Pancreas (tissue), 10 donors: ENCODE results near the gene SORCS3. TPM values are rescaled to one million over a fixed set of nuclear protein-coding genes. Genes with fewer than 3 reads are reported as not detected.

Experiments used
- ATAC-seq, 4 donors: fragments of 200-7000 bp; cut with Tn5 transposase; one replicate each; pipeline versions ENCODE4 v1.8.0 to v1.9.1; 2020; ENCODE audit warnings: mild to moderate bottlenecking in 4 of 4, moderate library complexity in 4 of 4
- DNase-seq, 6 donors: peaks; one replicate each; pipeline ENCODE4 v3.0.0-alpha.2; 2020
- FAIRE-seq: peaks from 2 replicates; lab custom pipeline; 2012; peaks lifted over from hg19 to GRCh38; lab: Jason Lieb, UNC
- H3K27ac ChIP-seq, 4 donors: fragments of 200-600 bp; sonication (generic); 1 replicate in 3 of 4; 2 replicates in 1 of 4; pipeline versions ENCODE4 v1.5.0 to v1.8.0; 2020
- H3K27me3 ChIP-seq, 4 donors: fragments of 200-600 bp; one replicate each; pipeline ENCODE4 v1.8.0; 2021
- H3K36me3 ChIP-seq, 3 donors: fragments of 200-600 bp; sonication (generic) in 1 of 3; one replicate each; pipeline versions ENCODE4 v1.5.0 to v1.8.0; 2020 to 2021
- H3K4me1 ChIP-seq, 3 donors: fragments of 200-600 bp; one replicate each; pipeline ENCODE4 v1.8.0; 2021
- H3K4me3 ChIP-seq, 4 donors: fragments of 200-600 bp; sonication (generic) in 2 of 4; one replicate each; pipeline versions ENCODE4 v1.5.0 to v1.8.0; 2020 to 2021
- H3K9me3 ChIP-seq, 4 donors: fragments of 200-600 bp; one replicate each; pipeline ENCODE4 v1.8.0; 2021
- CTCF ChIP-seq, 4 donors: fragments of 200-600 bp; sonication (generic) in 3 of 4; IDR thresholded peaks; one replicate each; pipeline versions ENCODE4 v1.5.0 to v1.8.0; 2021; ENCODE audit warnings: antibody characterized with exemption in 4 of 4
- WGBS, 2 donors: extraction: QIAGEN DNeasy Blood & Tissue Kit; methylation state at CpG; one replicate each; pipeline ENCODE4 v1.1.7; 2013; 5-methylcytosine and 5-hydroxymethylcytosine counted together
- intact Hi-C, 3 donors: fragments of 100-400 bp; cut with DNase I; formaldehyde crosslinking; loops; one replicate each; pipeline versions ENCODE4 v1.11.1 to v1.14.2; 2022
- polyA plus RNA-seq, 2 donors: library from polyadenylated mRNA; stranded (reverse); fragments of 200-250 nt; gene quantifications; one replicate each; pipeline ENCODE4 v1.2.3, GENCODE V29; 2013
- total RNA-seq, 6 donors: library from RNA; stranded (reverse); fragmentation: NEBNext Ultra II Directional in 4 of 6; extraction: Animal tissue kit (Norgen Biotek cat#: 25700) in 4 of 6; gene quantifications; one replicate each; pipeline versions ENCODE4 v1.2.1 to v1.2.4, GENCODE V29; 2021 to 2023
- donor health status: healthy with polysubstance abuse.
- donor health status: DM: no; HTN: no; CAD: no; lungs with moderate emphysema.
- donor health status: DM: no; HTN: no; CAD: no.
- donor health status: control.
- donor health status: control.
- donor health status: Bipolar disorder and iron deficiency.
- donor health status: DM: yes; HTN: yes; CAD: no.
- donor health status: DM: no; HTN: no; CAD: no.
- donor health status: DM: no; HTN: no; CAD: no.
- donor health status: DM: yes; HTN: yes; CAD: no.

The SORCS3 gene
- total and polyA plus RNA-seq, 8 donors = 0.02 TPM; not detected in 7

GRCh38 chr10:104873161-104873560 is 232.1 kb downstream of the SORCS3 start:
- intact Hi-C loops = no loop called here
- no peaks in the 10 kb centered on the region for H3K27me3 ChIP-seq
- DNase-seq (no peak), FAIRE-seq (no peak), ATAC-seq (no peak)
- H3K36me3 ChIP-seq = no peaks in the 10 kb centered on the region
- no peak overlapping the region for H3K27ac ChIP-seq
- no peaks in the 10 kb centered on the region for H3K9me3 ChIP-seq
- no peaks in the 10 kb centered on the region for H3K4me1 ChIP-seq
- TF ChIP-seq CTCF (IDR thresholded peaks at IDR 0.05) = no peak
- H3K4me3 ChIP-seq = no peak overlapping the region

GRCh38 chr10:104875561-104875960 is 234.5 kb downstream of the SORCS3 start:
- Histone ChIP-seq H3K36me3 (no peaks in the 10 kb centered on the region), H3K9me3 (no peaks in the 10 kb centered on the region), H3K4me3 (no peak overlapping the region), H3K27me3 (no peaks in the 10 kb centered on the region), H3K27ac (no peak overlapping the region), H3K4me1 (no peaks in the 10 kb centered on the region)
- no peak for ATAC-seq
- intact Hi-C loops = no loop called here
- no peak for TF ChIP-seq CTCF (IDR thresholded peaks at IDR 0.05)
- FAIRE-seq = no peak
- DNase-seq = no peak
- 40 to 56% methylated on average over 1 of the region's 1 CpG for WGBS, 2 donors

- no peak overlapping the region for H3K27ac ChIP-seq
- ATAC-seq = no peak
- no peak for TF ChIP-seq CTCF (IDR thresholded peaks at IDR 0.05)
- H3K4me1 ChIP-seq = no peaks in the 10 kb centered on the region
- no peaks in the 10 kb centered on the region for H3K9me3 ChIP-seq
- H3K4me3 ChIP-seq = no peak overlapping the region
- H3K36me3 ChIP-seq = no peaks in the 10 kb centered on the region
- intact Hi-C loops = no loop called here
- 49 to 59% methylated on average over 5 of the region's 5 CpGs for WGBS, 2 donors
- no peak for FAIRE-seq
- no peaks in the 10 kb centered on the region for H3K27me3 ChIP-seq
- DNase-seq = no peak
Observed at GRCh38 chr10:104880624-104881398, 239.7 kb downstream of the SORCS3 start.

- no peaks in the 10 kb centered on the region for H3K9me3 ChIP-seq
- ATAC-seq = no peak
- 36 to 58% methylated on average over 1 of the region's 1 CpG for WGBS, 2 donors
Observed at GRCh38 chr10:104881740-104882139, 240.7 kb downstream of the SORCS3 start.

More at GRCh38 chr10:104881740-104882139, 240.7 kb downstream of the SORCS3 start:
- H3K36me3 ChIP-seq = no peaks in the 10 kb centered on the region
- H3K27ac ChIP-seq = no peak overlapping the region
- no peak overlapping the region for H3K4me3 ChIP-seq
- no peaks in the 10 kb centered on the region for H3K4me1 ChIP-seq
- FAIRE-seq = no peak
- no peaks in the 10 kb centered on the region for H3K27me3 ChIP-seq
- DNase-seq = no peak
- no peak for TF ChIP-seq CTCF (IDR thresholded peaks at IDR 0.05)
- intact Hi-C loops = no loop called here
